Upper lobe of left lung (tissue), 4 donors: Measurements from ENCODE around the gene TRIM34.

Experiments used
- CTCF ChIP-seq, 6 experiments: fragments of 450-650 bp in 4 of 6; fragments of 200-600 bp in 2 of 6; sonication (generic) in 2 of 6; IDR thresholded peaks; one replicate each; pipeline ENCODE4 v1.5.1; 2016 to 2019; ENCODE audit warnings: antibody characterized with exemption in 6 of 6
- EP300 ChIP-seq, 4 donors: sonication (generic); formaldehyde crosslinking; IDR thresholded peaks; one replicate each; pipeline ENCODE4 v1.5.1; 2017; ENCODE audit warnings: antibody characterized with exemption in 4 of 4, control low read depth in 2 of 4
- POLR2A ChIP-seq, 4 donors: fragments of 450-650 bp; IDR thresholded peaks; one replicate each; pipeline ENCODE4 v1.5.1; 2016 to 2017; ENCODE audit warnings: antibody characterized with exemption in 4 of 4, mild to moderate bottlenecking in 2 of 4

GRCh38 chr11:5671831-5672230 is 47.0 kb downstream of the TRIM34 start:
- TF ChIP-seq EP300 (IDR thresholded peaks at IDR 0.05) = no peak
- no peak for TF ChIP-seq CTCF (IDR thresholded peaks at IDR 0.05)
- no peak for TF ChIP-seq POLR2A (IDR thresholded peaks at IDR 0.05)
